GM13977 (cell line): ENCODE data around the gene MYOF.

Experiments used
- DNase-seq: peaks from one replicate; pipeline ENCODE4 v3.0.0; 2012; ENCODE audit warnings: low spot score
- in situ Hi-C: fragments of 300-500 bp; cut with MboI; formaldehyde crosslinking; loops from one replicate; pipeline ENCODE4 v1.12.0; 2022; ENCODE audit warnings: low sequenced_read_pairs, low pct_unique_long_range_greater_than_20kb, mixed read lengths, inconsistent platforms; ENCODE audit not compliant: unreplicated experiment
- TF ChIP-seq, protein P1 (sequence below): IDR thresholded peaks from 2 replicates; pipeline ENCODE4 v1.5.1; 2012; ENCODE audit warnings: mild to moderate bottlenecking, control low read depth; ENCODE audit not compliant: insufficient read depth; ENCODE audit errors: extremely low read depth, missing control alignments

Gene MYOF

GRCh38 chr10:93342366-93342765, 139.8 kb downstream of the MYOF start:
- TF ChIP-seq, protein P1, sequence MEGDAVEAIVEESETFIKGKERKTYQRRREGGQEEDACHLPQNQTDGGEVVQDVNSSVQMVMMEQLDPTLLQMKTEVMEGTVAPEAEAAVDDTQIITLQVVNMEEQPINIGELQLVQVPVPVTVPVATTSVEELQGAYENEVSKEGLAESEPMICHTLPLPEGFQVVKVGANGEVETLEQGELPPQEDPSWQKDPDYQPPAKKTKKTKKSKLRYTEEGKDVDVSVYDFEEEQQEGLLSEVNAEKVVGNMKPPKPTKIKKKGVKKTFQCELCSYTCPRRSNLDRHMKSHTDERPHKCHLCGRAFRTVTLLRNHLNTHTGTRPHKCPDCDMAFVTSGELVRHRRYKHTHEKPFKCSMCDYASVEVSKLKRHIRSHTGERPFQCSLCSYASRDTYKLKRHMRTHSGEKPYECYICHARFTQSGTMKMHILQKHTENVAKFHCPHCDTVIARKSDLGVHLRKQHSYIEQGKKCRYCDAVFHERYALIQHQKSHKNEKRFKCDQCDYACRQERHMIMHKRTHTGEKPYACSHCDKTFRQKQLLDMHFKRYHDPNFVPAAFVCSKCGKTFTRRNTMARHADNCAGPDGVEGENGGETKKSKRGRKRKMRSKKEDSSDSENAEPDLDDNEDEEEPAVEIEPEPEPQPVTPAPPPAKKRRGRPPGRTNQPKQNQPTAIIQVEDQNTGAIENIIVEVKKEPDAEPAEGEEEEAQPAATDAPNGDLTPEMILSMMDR = no peak
- DNase-seq = no peak
- in situ Hi-C loops = no loop called here

GRCh38 chr10:93337309-93337721, 144.8 kb downstream of the MYOF start:
- no peak for DNase-seq
- TF ChIP-seq, protein P1 = no peak
- in situ Hi-C loops = no loop called here

DNA sequence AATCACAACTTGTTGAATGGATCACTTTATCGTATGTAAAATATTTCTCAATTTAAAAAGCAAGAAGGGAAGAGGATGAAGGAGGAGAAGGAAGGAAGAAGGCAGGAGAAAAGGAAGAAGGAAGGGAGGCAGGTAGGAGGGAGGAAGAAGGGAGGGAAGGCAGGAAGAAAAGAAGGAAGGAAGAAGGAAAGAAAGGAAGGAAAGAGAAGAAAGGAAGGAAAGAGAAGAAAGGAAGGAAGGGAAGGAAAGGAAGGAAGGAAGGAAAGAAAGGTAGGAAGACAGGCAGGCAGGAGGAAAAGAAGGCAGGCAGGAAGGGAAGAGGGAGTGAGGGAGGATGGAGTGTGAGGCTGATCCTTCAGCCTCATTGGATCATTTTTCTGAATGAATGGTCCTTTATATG, 145.5 kb downstream of the MYOF start:
- in situ Hi-C loops = no loop called here
- TF ChIP-seq, protein P1 = no peak
- no peak for DNase-seq

DNA sequence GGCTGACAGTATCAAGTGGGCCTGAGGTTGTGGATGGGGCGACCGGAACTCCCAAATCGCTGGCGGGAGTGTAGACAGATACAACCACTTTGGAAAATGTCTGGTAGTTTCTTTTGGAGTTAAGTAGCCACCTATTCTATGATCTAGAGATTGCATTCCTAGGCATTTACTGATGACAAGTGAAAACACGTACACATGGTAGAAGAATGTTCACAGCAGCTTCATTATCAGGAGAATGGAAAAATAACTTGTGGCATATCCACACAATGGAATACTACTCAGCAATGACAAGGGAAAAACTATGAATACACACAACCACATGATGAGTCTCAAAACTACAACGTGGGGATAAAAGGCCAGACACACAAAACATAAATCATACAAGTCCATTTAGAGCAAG, 146.0 kb downstream of the MYOF start:
- DNase-seq = no peak
- in situ Hi-C loops = no loop called here
- TF ChIP-seq, protein P1 = no peak

GRCh38 chr10:93334901-93335327, 147.2 kb downstream of the MYOF start:
- in situ Hi-C loops = no loop called here
- DNase-seq = no peak

DNA sequence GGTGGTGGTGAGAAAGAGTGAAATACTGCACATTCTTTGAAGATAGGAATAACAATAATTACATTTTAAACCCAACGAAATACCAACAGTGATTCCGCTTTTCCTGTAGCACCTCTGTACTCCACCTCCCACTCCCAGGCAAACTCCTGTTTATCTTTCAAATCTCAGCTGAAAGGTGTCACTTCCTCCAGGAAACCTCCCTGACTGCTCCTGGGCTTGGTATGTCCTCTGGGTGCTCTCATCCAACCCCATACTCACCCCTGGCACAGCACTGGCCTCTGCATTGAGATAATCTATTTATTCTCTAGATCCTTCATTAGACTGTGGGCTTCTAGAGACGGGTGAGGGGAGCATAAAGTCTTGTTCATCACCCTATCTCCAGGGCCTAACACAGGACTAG, 148.0 kb downstream of the MYOF start:
- in situ Hi-C loops = no loop called here
- TF ChIP-seq, protein P1 = no peak
- no peak for DNase-seq

More at GRCh38 chr10:93334901-93335327, 147.2 kb downstream of the MYOF start:
- TF ChIP-seq, protein P1 = no peak
